ENCODE measurements around the gene PARD3B. TPM values are rescaled to one million over a fixed set of nuclear protein-coding genes. Genes with fewer than 3 reads are reported as not detected.
"Not testable (repeated sequence)": the region's sequence is repeated elsewhere in the genome, so short reads cannot be mapped to it uniquely, and the experiment has no call there.

Gene PARD3B
- total and polyA plus RNA-seq, 3 experiments from 2014 or later = 0.11 to 0.26 TPM; not detected in 1

DNA sequence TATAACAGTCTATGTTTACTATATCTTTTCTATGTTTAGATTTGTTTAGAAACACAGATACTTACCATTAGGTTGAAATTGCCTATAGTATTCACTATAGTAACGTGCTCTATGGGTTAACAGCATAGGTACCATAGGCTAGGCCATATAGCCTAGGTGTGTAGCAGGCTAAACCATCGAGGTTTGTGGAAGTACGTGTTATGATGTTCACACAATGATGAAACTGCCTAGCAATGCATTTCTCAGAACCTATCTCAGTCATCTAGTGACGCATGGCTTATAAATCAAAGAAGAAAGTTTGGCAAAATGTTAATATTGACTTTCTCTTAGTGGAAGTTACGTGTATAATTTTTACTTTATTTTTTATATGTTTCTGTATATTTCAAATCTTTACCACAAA is 670.8 kb downstream of the PARD3B start:
- Mint-ChIP-seq H3K9me3 (no peaks in the 10 kb centered on the region), H3K4me1 (no peaks in the 10 kb centered on the region), H3K36me3 (no peaks in the 10 kb centered on the region), H3K27ac (no peak overlapping the region), H3K4me3 (no peak overlapping the region), H3K27me3 (no peaks in the 10 kb centered on the region)
- no peaks in the 10 kb centered on the region for H3K9me3 ChIP-seq (ENCODE audit: low read length)
- H3K4me3 ChIP-seq (ENCODE audit: low read length) = no peak overlapping the region
- DNase-seq = no peak
- H3K4me1 ChIP-seq (ENCODE audit: insufficient read depth, low read length) = no peaks in the 10 kb centered on the region
- ChIA-PET CTCF (no interaction called here), POLR2A (no interaction called here)
- H3K27me3 ChIP-seq (ENCODE audit: insufficient read depth, low read length, poor library complexity, severe bottlenecking) = no peaks in the 10 kb centered on the region
- H3K27ac ChIP-seq (ENCODE audit: low read depth, low read length) = no peak overlapping the region
- H3K36me3 ChIP-seq (ENCODE audit: insufficient read depth, low read length) = no peaks in the 10 kb centered on the region

DNA sequence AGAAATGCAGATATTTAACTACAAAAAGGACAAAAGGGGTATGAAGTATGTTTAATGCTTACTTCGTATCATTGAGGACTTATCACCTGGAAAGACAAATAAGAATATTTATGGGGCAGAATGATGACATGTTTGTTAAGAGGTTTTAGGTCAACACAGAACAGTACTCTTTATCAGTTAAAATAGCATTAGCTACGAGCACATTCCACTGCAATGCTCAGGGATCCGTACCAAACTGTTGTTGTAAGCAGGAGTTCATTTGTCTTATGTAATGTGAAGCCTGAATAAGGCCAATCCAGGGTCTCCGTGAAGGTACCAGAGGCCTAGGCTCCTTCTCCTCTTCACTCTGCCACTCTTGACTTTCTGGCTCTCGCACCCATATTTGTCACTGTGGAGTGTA is 671.3 kb downstream of the PARD3B start:
- Histone ChIP-seq H3K4me1 (ENCODE audit: insufficient read depth, low read length) (no peaks in the 10 kb centered on the region), H3K4me3 (ENCODE audit: low read length) (no peak overlapping the region), H3K27me3 (ENCODE audit: insufficient read depth, low read length, poor library complexity, severe bottlenecking) (no peaks in the 10 kb centered on the region), H3K9me3 (ENCODE audit: low read length) (no peaks in the 10 kb centered on the region), H3K27ac (ENCODE audit: low read depth, low read length) (no peak overlapping the region), H3K36me3 (ENCODE audit: insufficient read depth, low read length) (no peaks in the 10 kb centered on the region)
- Mint-ChIP-seq H3K27me3 (peaks cover 0 to 2% of the 10 kb centered on the region in 2 donors), H3K4me1 (no peaks in the 10 kb centered on the region), H3K4me3 (no peak overlapping the region), H3K27ac (no peak overlapping the region), H3K9me3 (no peaks in the 10 kb centered on the region), H3K36me3 (no peaks in the 10 kb centered on the region)
- ChIA-PET CTCF (no interaction called here), POLR2A (no interaction called here)
- DNase-seq = no peak

DNA sequence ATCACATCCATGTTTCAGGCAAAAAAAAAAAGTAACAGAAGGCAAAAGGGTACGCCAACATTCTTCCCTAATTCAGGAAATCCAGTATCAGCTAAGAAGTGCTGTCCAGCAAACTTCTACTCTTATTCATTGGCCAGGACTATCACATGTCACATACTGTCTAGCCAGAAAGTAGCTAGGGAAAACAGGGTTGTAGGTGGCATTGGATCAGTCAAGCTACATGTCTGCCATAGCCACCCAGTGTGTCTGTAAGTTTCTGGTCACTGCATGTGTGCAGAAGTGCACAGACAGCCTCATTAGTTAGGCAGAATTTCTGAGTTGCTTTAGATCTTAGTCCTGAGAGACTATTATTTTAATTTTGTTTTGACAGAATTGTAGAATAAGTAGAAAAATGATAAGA is 671.7 kb downstream of the PARD3B start:
- POLR2A ChIA-PET = no interaction called here
- no peak overlapping the region for H3K27ac ChIP-seq (ENCODE audit: low read depth, low read length)
- H3K27me3 Mint-ChIP-seq = peaks cover 0 to 3% of the 10 kb centered on the region in 2 donors

DNA sequence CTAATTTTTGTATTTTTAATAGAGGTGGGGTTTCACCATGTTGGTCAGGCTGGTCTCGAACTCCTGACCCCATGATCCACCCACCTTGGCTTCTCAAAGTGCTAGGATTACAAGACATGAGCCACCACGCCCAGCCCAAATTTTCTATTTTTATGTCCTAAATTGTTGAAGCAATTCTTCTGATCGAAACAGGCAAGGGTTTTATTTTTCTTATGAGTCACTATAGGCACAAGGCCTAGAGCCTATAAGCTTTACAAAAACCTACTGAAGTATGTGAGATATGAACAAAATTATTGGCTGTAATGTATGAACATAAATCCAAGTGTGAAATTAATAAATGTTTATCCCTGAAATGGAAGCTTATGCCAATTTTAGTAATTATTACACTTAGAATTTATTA is 672.8 kb downstream of the PARD3B start:
- no peaks in the 10 kb centered on the region for H3K9me3 ChIP-seq (ENCODE audit: low read length)
- peaks cover 0 to 3% of the 10 kb centered on the region in 2 donors for H3K27me3 Mint-ChIP-seq
- H3K4me1 Mint-ChIP-seq = no peaks in the 10 kb centered on the region
- H3K36me3 ChIP-seq (ENCODE audit: insufficient read depth, low read length) = no peaks in the 10 kb centered on the region
- H3K4me1 ChIP-seq (ENCODE audit: insufficient read depth, low read length) = no peaks in the 10 kb centered on the region
- H3K9me3 Mint-ChIP-seq = no peaks in the 10 kb centered on the region
- no peak for DNase-seq
- ChIA-PET CTCF (no interaction called here), POLR2A (no interaction called here)
- no peaks in the 10 kb centered on the region for H3K27me3 ChIP-seq (ENCODE audit: insufficient read depth, low read length, poor library complexity, severe bottlenecking)
- no peak overlapping the region for H3K27ac ChIP-seq (ENCODE audit: low read depth, low read length)
- H3K4me3 ChIP-seq (ENCODE audit: low read length) = no peak overlapping the region
- no peak overlapping the region for H3K4me3 Mint-ChIP-seq
- H3K36me3 Mint-ChIP-seq = no peaks in the 10 kb centered on the region
- H3K27ac Mint-ChIP-seq = no peak overlapping the region

More for the DNA sequence above, 671.7 kb downstream of the PARD3B start:
- no peaks in the 10 kb centered on the region for H3K9me3 Mint-ChIP-seq
- no peaks in the 10 kb centered on the region for H3K27me3 ChIP-seq (ENCODE audit: insufficient read depth, low read length, poor library complexity, severe bottlenecking)
- no peaks in the 10 kb centered on the region for H3K4me1 Mint-ChIP-seq
- no peaks in the 10 kb centered on the region for H3K4me1 ChIP-seq (ENCODE audit: insufficient read depth, low read length)
- no peak overlapping the region for H3K27ac Mint-ChIP-seq
- H3K36me3 Mint-ChIP-seq = no peaks in the 10 kb centered on the region
- no peak for DNase-seq
- no peaks in the 10 kb centered on the region for H3K36me3 ChIP-seq (ENCODE audit: insufficient read depth, low read length)
- H3K4me3 ChIP-seq (ENCODE audit: low read length) = no peak overlapping the region
- no peaks in the 10 kb centered on the region for H3K9me3 ChIP-seq (ENCODE audit: low read length)
- CTCF ChIA-PET = no interaction called here
- H3K4me3 Mint-ChIP-seq = no peak overlapping the region

DNA sequence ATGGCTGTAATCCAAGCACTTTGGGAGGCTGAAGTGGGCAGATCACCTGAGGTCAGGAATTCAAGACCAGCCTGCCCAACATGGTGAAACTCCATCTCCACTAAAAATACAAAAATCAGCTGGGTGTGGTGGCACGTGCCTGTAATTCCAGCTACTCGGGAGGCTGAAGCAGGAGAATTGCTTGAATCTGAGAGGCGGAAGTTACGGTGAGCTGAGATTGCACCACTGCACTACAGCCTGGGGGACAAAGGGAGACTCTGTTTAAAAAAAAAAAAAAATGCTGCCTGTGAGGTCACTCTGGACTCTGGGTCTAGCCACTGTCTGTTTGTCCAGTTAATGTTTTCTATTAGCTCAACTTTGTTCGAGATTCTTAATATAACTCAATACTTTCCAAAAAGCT is 673.5 kb downstream of the PARD3B start:
- CTCF ChIA-PET; H3K36me3 ChIP-seq (ENCODE audit: insufficient read depth, low read length); H3K27ac Mint-ChIP-seq; H3K36me3 Mint-ChIP-seq; H3K9me3 ChIP-seq (ENCODE audit: low read length); H3K4me3 ChIP-seq (ENCODE audit: low read length); POLR2A ChIA-PET; H3K27ac ChIP-seq (ENCODE audit: low read depth, low read length); H3K27me3 Mint-ChIP-seq; H3K4me3 Mint-ChIP-seq; H3K27me3 ChIP-seq (ENCODE audit: insufficient read depth, low read length, poor library complexity, severe bottlenecking); H3K9me3 Mint-ChIP-seq; H3K4me1 ChIP-seq (ENCODE audit: insufficient read depth, low read length); DNase-seq; H3K4me1 Mint-ChIP-seq: not testable (repeated sequence)

DNA sequence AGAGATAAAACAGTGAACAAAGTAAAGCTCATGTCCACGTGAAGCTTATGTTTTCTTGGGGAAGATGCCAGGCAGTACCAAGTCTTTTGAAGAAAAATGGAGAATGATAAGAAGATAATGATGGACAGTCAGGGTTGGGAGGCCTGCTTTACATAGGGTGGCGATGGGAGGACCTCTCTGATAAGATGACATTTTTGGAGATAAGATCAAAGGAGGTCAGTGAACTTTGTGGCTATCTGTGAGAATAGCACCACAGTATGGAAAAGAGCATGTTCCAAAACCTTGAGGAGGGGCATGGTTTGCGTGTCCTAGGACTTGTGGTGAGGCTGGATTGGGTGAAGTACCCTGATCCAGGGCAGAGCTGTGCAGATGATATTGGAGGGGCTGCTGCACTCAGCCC is 675.3 kb downstream of the PARD3B start:
- H3K27me3 Mint-ChIP-seq = peaks cover 0 to 3% of the 10 kb centered on the region in 2 donors
- no peaks in the 10 kb centered on the region for H3K36me3 ChIP-seq (ENCODE audit: insufficient read depth, low read length)
- H3K4me1 Mint-ChIP-seq = no peaks in the 10 kb centered on the region
- H3K27me3 ChIP-seq (ENCODE audit: insufficient read depth, low read length, poor library complexity, severe bottlenecking) = no peaks in the 10 kb centered on the region
- H3K4me3 ChIP-seq (ENCODE audit: low read length) = no peak overlapping the region
- CTCF ChIA-PET = no interaction called here
- H3K27ac ChIP-seq (ENCODE audit: low read depth, low read length) = no peak overlapping the region
- H3K4me3 Mint-ChIP-seq = no peak overlapping the region
- no peak overlapping the region for H3K27ac Mint-ChIP-seq
- DNase-seq = no peak
- no peaks in the 10 kb centered on the region for H3K4me1 ChIP-seq (ENCODE audit: insufficient read depth, low read length)
- no peaks in the 10 kb centered on the region for H3K9me3 ChIP-seq (ENCODE audit: low read length)
- peaks cover 0 to 7% (median 0%) of the 10 kb centered on the region in 5 donors for H3K9me3 Mint-ChIP-seq
- POLR2A ChIA-PET = no interaction called here
- no peaks in the 10 kb centered on the region for H3K36me3 Mint-ChIP-seq

DNA sequence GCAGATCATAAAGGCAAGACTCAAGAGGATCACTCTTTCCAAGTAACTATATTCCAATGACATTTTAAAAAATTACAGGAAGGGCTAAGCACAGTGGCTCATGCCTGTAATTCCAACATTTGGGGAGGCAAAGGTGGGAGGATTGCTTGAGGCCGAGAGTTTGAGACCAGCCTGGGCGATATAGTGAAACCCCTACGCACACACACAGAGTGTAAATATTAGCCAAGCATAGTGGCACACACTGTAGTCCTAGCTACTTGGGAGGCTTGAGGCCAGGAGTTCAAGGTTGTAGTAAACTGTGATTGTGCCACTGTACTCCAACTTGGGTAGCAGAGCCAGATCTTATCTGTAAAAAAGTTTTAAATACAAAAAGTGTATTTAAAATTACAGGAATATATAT is 686.8 kb downstream of the PARD3B start:
- CTCF ChIA-PET = no interaction called here
- no peak overlapping the region for H3K4me3 Mint-ChIP-seq

DNA sequence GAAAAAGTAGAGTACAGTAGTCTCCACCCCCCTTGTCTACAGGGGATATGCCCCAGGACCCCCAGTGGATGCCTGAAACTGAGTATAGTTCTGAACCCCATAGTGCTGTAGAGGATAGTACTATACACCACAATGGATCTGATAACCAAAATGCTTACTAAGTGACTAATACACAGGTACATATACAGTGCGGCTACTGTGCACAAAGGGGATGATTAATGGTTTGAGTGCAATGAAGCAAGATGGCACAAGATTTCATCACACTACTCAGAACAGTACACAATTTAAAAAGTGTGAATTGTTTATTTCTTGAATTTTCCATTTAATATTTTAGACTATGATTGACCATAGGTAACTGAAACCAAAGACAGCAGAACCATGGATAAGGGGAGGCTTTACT is 690.2 kb downstream of the PARD3B start:
- Mint-ChIP-seq H3K9me3 (peaks cover 0 to 1% (median 0%) of the 10 kb centered on the region in 5 donors), H3K27ac (no peak overlapping the region), H3K36me3 (no peaks in the 10 kb centered on the region), H3K4me3 (no peak overlapping the region), H3K4me1 (no peaks in the 10 kb centered on the region), H3K27me3 (peaks cover 0 to 3% of the 10 kb centered on the region in 2 donors)
- Histone ChIP-seq H3K4me3 (ENCODE audit: low read length) (no peak overlapping the region), H3K36me3 (ENCODE audit: insufficient read depth, low read length) (no peaks in the 10 kb centered on the region), H3K27ac (ENCODE audit: low read depth, low read length) (no peak overlapping the region), H3K4me1 (ENCODE audit: insufficient read depth, low read length) (no peaks in the 10 kb centered on the region), H3K27me3 (ENCODE audit: insufficient read depth, low read length, poor library complexity, severe bottlenecking) (no peaks in the 10 kb centered on the region), H3K9me3 (ENCODE audit: low read length) (no peaks in the 10 kb centered on the region)
- ChIA-PET CTCF (no interaction called here), POLR2A (no interaction called here)
- no peak for DNase-seq

More for the DNA sequence above, 686.8 kb downstream of the PARD3B start:
- Mint-ChIP-seq H3K4me1 (no peaks in the 10 kb centered on the region), H3K27me3 (peaks cover 0 to 3% of the 10 kb centered on the region in 2 donors), H3K27ac (no peak overlapping the region), H3K9me3 (peaks cover 0 to 7% (median 0%) of the 10 kb centered on the region in 5 donors), H3K36me3 (no peaks in the 10 kb centered on the region)
- Histone ChIP-seq H3K27ac (ENCODE audit: low read depth, low read length) (no peak overlapping the region), H3K4me3 (ENCODE audit: low read length) (no peak overlapping the region), H3K4me1 (ENCODE audit: insufficient read depth, low read length) (no peaks in the 10 kb centered on the region), H3K27me3 (ENCODE audit: insufficient read depth, low read length, poor library complexity, severe bottlenecking) (no peaks in the 10 kb centered on the region), H3K9me3 (ENCODE audit: low read length) (no peaks in the 10 kb centered on the region), H3K36me3 (ENCODE audit: insufficient read depth, low read length) (no peaks in the 10 kb centered on the region)
- no peak for DNase-seq
- POLR2A ChIA-PET = no interaction called here

DNA sequence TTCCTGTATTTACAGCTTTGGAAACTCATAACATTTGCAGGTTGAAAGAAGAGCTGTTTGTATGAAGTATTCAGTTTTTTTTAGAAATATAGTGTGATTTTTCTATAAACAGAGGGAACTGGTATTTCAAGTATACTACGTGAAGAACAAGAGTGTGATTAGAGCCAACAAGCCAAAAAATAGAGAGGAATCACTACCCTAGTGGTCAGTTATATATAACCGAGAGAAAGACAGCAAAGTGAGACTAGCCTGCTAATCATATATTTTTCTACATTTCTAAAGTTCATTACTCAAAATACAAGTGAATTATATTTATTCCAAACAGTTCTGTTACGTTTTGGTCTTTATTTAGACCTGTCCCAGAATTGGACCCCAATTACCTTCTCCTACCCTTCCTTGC is 692.2 kb downstream of the PARD3B start:
- Histone ChIP-seq H3K4me3 (ENCODE audit: low read length) (no peak overlapping the region), H3K27ac (ENCODE audit: low read depth, low read length) (no peak overlapping the region), H3K4me1 (ENCODE audit: insufficient read depth, low read length) (no peaks in the 10 kb centered on the region), H3K27me3 (ENCODE audit: insufficient read depth, low read length, poor library complexity, severe bottlenecking) (no peaks in the 10 kb centered on the region), H3K36me3 (ENCODE audit: insufficient read depth, low read length) (no peaks in the 10 kb centered on the region), H3K9me3 (ENCODE audit: low read length) (no peaks in the 10 kb centered on the region)
- Mint-ChIP-seq H3K9me3 (no peaks in the 10 kb centered on the region), H3K27me3 (no peaks in the 10 kb centered on the region), H3K27ac (no peak overlapping the region), H3K4me3 (no peak overlapping the region), H3K4me1 (no peaks in the 10 kb centered on the region), H3K36me3 (no peaks in the 10 kb centered on the region)
- ChIA-PET POLR2A (no interaction called here), CTCF (no interaction called here)
- no peak for DNase-seq

All from CD8-positive, alpha-beta memory T cell (primary cell).